H9 (cell line): Measurements from ENCODE around the gene ATP6V1G3. TPM values are rescaled to one million over a fixed set of nuclear protein-coding genes. Genes with fewer than 3 reads are reported as not detected.

ENCODE experiments used
- total RNA-seq: library from RNA; stranded (reverse); gene quantifications from 2 replicates; pipeline ENCODE4 v1.2.1, GENCODE V29; 2021

The ATP6V1G3 gene
- total RNA-seq, 1 experiment from 2014 or later, result not detected

Other genes starting within 250 kb of the ATP6V1G3 start
- not detected in 2 replicates for gene PTPRC, start 98.4 kb upstream of the ATP6V1G3 start, total RNA-seq